Choroid plexus epithelial cell (primary cell): ENCODE results near the gene ADD3.

Source experiments
- DNase-seq: peaks from one replicate; pipeline ENCODE4 v3.0.0-alpha.2; 2010; ENCODE audit warnings: low read depth
- H3K4me3 ChIP-seq: 2 replicates; pipeline ENCODE4 v1.5.1; 2011; ENCODE audit warnings: low read depth, mild to moderate bottlenecking, control low read depth, low read length, moderate library complexity
- TF ChIP-seq, protein P1 (sequence below): conservative IDR thresholded peaks from 2 replicates; pipeline ENCODE4 v1.5.1; 2011; ENCODE audit warnings: low read depth, mild to moderate bottlenecking, control low read depth, inconsistent platforms, low read length, moderate library complexity

The ADD3 gene

DNA sequence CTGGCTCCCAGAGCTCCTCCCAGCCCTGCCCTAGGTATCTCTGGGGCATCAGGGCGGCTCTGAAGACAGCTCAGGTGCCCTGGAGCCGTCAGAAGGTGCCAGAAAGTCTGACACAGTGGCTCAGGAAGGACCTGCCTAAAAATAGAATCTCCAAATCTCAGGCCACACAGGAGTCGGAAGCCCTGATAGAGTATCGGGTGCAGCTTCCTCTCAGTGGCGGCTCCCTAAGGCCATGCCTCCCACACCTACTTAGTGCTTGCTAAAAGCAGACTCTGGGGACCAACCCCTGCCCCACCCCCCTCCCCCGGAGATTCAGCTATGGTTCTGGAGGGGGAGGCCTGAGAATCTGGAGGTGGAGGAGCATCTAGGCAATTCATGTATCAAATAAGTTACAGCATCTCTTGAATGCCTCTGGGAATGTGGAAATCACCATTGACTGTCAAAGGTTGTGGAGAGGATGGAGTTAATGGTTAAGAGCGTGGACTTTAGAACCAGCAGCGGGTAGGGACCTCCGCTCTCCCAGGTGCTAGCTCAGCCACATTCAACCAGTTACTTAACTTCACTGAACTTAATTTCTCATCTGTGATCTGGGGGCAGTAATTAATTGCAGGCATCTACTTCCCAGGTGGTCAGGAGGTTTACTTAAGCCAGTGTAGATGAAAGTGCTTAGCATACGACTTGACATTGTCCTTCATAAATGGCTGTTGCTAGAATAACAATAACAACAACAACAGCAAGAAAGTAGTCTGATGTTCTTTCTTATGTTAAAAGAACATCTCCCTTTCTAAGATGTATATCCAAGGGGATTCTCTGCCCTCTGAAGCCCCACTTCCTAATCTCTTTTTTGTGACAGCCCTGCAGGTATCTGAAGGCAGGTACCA is 161.1 kb downstream of the ADD3 start:
- H3K4me3 ChIP-seq: no peak overlapping the region
- DNase-seq: no peak
- TF ChIP-seq, protein P1, sequence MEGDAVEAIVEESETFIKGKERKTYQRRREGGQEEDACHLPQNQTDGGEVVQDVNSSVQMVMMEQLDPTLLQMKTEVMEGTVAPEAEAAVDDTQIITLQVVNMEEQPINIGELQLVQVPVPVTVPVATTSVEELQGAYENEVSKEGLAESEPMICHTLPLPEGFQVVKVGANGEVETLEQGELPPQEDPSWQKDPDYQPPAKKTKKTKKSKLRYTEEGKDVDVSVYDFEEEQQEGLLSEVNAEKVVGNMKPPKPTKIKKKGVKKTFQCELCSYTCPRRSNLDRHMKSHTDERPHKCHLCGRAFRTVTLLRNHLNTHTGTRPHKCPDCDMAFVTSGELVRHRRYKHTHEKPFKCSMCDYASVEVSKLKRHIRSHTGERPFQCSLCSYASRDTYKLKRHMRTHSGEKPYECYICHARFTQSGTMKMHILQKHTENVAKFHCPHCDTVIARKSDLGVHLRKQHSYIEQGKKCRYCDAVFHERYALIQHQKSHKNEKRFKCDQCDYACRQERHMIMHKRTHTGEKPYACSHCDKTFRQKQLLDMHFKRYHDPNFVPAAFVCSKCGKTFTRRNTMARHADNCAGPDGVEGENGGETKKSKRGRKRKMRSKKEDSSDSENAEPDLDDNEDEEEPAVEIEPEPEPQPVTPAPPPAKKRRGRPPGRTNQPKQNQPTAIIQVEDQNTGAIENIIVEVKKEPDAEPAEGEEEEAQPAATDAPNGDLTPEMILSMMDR: no peak

DNA sequence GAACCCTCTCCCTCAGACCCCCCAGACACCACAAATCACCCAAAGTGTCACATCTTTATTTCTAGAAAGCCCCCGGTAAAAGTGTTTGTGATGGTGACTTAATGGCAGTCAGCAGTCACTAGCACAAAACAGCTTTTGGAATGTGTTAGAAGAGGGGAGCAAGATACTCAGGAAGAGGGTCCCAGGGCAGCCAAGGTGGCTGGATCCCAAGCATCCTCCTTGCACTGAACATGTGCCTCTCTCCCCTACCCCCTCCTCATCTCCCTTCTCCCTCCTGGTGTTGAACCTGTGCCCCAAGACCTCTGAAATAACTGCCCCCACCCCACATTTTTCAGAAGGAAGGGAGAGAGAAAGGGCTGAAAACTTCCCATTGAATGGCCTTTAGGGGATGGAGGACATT is 161.8 kb downstream of the ADD3 start:
- no peak overlapping the region for H3K4me3 ChIP-seq
- TF ChIP-seq, protein P1: no peak
- DNase-seq: no peak

- TF ChIP-seq, protein P1: peak; percentile 11
- DNase-seq: no peak
- H3K4me3 ChIP-seq: no peak overlapping the region
Observed at GRCh38 chr10:110170142-110170971, 162.6 kb downstream of the ADD3 start.

DNA sequence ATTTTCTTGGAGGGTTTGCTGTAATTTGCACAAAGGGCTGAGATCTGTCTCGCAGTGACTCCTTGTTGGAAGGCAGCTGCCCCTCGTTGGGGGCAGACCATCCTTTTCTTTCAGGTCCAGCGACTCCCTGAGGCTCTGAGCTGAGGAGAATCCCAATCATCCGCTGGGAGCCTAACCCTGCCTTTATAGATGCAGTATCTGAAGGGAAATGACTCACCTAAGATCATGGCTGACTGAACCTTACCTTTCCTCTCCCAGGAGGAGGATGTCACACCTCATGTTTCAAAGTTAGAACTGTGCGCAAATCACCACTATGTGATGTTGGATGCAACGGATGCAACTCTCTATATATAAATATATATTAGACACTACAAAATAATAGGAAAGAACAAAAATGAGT is 163.2 kb downstream of the ADD3 start:
- TF ChIP-seq, protein P1: no peak
- H3K4me3 ChIP-seq: no peak overlapping the region
- no peak for DNase-seq

- H3K4me3 ChIP-seq: no peak overlapping the region
- DNase-seq: no peak
Observed at GRCh38 chr10:110172155-110172554, 164.4 kb downstream of the ADD3 start.

DNA sequence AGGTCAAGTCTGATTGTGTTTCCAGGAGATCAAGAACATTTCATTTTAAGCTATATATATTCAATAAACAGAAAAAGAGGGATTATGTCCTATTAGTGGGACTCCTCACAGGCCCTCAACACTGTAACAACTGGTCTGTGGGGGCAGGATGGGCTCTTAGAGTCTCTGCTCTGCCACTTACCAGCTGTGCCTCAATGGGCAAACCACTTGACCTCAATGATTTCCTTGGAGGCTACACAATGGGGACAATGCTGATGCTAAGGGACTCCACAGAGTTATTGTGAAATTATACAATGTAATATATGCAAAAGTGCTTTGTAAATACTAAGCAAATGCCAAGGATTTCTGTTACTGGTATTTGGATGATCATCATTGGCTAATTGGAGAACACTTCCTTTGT is 166.4 kb downstream of the ADD3 start:
- TF ChIP-seq, protein P1: no peak
- no peak for DNase-seq
- H3K4me3 ChIP-seq: no peak overlapping the region

More at GRCh38 chr10:110172155-110172554, 164.4 kb downstream of the ADD3 start:
- TF ChIP-seq, protein P1: no peak
